GM12864 (cell line): ENCODE data around the gene ERG.

Experiments
- DNase-seq: peaks from one replicate; pipeline ENCODE4 v3.0.0-alpha.2; 2011; ENCODE audit warnings: low read depth
- H3K4me3 ChIP-seq: 2 replicates; pipeline ENCODE4 v1.5.1; 2011; ENCODE audit warnings: mild to moderate bottlenecking, low read depth, low read length, control low read depth
- TF ChIP-seq, protein P1 (sequence below): IDR thresholded peaks from 2 replicates; pipeline ENCODE4 v1.5.1; 2011; ENCODE audit warnings: low read depth, mild to moderate bottlenecking, moderate library complexity, low read length, control low read depth, inconsistent platforms; ENCODE audit errors: missing control alignments

The ERG gene

DNA sequence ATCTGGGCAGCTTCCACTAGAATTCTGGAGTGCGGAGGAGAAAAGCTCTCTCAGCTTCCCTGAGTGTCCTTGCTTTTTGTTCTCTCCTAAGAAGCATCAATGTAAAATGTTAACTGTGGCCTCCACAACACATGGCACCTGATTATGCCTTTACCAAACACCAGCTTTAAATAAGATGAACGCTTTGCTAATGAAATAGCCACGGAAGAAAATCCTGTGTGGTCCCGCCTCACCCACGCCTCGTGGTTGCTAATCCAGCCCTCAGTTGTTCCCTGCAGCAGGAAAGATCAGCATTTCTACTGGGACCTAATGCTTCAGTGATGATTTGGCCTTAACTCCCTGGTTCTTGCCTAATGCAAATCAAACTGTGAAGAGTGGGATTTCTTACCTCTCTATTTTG, 1.8 kb upstream of the ERG start:
- H3K4me3 ChIP-seq: no peak overlapping the region
- no peak for DNase-seq
- TF ChIP-seq, protein P1, sequence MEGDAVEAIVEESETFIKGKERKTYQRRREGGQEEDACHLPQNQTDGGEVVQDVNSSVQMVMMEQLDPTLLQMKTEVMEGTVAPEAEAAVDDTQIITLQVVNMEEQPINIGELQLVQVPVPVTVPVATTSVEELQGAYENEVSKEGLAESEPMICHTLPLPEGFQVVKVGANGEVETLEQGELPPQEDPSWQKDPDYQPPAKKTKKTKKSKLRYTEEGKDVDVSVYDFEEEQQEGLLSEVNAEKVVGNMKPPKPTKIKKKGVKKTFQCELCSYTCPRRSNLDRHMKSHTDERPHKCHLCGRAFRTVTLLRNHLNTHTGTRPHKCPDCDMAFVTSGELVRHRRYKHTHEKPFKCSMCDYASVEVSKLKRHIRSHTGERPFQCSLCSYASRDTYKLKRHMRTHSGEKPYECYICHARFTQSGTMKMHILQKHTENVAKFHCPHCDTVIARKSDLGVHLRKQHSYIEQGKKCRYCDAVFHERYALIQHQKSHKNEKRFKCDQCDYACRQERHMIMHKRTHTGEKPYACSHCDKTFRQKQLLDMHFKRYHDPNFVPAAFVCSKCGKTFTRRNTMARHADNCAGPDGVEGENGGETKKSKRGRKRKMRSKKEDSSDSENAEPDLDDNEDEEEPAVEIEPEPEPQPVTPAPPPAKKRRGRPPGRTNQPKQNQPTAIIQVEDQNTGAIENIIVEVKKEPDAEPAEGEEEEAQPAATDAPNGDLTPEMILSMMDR: no peak

DNA sequence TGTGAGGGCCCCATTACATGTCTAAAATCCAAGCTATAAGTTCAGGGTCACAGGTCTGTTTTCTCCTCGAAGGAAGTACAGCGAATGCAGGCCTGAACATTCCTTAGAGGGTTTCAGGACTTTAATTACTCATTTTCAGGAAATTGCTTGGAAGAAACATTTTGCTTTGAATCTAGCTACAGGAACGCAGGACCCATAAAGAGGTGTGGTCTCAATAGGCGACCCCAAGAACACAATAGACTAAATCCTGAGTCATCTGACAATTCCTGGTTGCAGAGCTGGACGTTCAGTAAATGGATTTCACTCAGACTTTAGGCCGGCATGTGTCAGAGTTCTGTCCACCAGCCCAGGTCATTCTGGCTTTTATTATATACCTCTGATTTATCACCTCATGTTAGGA, 1.0 kb upstream of the ERG start:
- no peak overlapping the region for H3K4me3 ChIP-seq
- no peak for DNase-seq
- TF ChIP-seq, protein P1: no peak

DNA sequence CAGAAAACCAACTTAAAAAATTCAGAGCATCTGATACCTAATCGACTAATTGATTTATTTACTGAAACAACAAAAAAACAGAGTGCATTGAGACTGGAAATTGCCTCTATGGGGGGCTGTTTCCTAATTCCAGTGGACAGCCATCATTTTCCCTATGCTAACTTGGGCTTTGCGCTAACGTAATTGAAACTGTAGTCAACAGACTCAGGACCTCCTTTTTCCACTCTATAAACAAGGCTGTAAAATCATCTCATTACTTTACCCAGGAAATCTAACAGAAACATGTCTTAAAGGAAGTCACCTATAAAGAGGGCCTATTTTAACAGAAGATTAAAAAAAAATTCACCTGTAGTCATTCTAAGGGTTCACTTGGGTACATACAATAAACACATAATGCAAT, 2.1 kb downstream of the ERG start:
- DNase-seq: no peak
- H3K4me3 ChIP-seq: no peak overlapping the region
- TF ChIP-seq, protein P1: no peak

DNA sequence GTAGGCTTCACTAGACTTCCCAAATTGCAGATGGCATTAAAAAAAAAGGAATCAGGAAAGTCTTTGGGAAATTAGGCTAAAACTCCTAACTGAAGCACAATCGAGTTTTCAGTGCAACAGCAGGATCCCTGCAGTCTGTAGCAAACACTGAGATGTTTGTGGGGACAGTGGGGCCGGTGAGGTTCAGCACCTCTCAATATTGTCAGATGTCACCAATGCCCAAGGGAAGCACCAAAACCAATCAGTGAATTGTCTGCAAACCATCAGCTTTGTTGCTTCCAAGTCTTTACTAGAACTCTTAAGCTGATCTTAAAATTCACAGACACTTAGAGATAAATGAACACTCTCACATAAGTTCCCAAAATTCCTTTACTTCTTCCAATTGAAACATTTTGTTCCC, 2.6 kb downstream of the ERG start:
- TF ChIP-seq, protein P1: no peak
- no peak overlapping the region for H3K4me3 ChIP-seq
- no peak for DNase-seq

DNA sequence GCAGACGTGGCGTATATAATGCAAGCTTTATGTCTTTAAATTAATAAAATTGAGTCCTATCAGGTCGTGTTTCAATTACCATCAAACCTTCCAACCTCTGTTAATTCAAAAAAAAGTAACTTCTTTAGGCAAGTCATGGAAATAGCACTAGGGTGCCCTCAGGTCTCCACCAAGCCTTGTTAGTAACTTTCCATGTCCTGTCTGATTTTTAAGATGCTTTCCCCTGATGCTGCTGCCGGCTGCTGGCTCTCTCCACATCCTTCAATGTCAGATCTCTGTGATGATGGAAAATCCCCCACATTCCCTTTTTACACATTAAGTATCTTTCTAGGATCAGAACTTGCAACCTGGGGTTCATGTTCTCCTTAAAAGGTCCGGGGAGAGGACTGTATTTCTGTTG, 3.0 kb downstream of the ERG start:
- no peak overlapping the region for H3K4me3 ChIP-seq
- no peak for DNase-seq
- TF ChIP-seq, protein P1: no peak

DNA sequence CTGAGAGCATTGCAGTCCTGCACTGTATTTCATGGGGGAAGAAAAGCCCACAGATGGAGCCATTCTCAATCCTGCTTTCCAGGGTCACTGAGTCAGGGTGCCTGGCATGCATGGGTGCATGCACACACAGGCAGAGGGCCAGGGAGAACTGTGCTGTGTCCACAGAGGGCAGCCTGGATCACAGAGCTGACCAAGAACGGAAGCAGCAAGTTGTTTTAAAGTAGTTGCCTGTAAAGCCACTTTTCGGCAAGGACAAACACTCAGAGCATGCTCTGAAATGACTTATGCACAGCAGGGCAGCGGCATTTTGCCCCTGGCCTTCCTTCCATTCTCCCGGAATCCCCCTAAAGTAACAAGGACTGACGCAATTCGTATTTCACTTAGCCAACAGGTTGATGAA, 3.6 kb downstream of the ERG start:
- no peak for DNase-seq
- TF ChIP-seq, protein P1: no peak
- H3K4me3 ChIP-seq: no peak overlapping the region

DNA sequence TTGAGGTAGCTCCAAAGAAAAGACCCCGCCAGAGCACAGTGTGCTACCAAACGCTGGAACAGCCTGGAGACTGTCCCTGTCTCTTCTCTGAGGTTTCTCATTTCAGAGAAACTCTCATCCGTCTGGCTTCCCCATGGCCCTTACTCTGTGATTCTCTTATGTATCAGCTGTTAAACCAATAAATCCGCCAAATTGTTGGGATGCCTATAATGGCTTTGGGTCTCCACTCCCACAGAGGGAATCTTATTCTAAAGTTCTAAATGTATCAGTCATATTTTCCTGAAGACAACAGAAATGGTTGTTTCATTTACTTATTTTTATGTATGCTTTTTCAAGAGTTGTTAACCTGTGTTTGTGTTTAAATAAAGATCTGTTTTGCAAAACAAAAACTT, 4.0 kb downstream of the ERG start:
- TF ChIP-seq, protein P1: no peak
- H3K4me3 ChIP-seq: no peak overlapping the region
- DNase-seq: no peak
